K562 (cell line): ENCODE measurements around the gene COL28A1. TPM values are rescaled to one million over a fixed set of nuclear protein-coding genes. Genes with fewer than 3 reads are reported as not detected.

Experiments used
- ATAC-seq: fragments of 200-7000 bp; cut with Tn5 transposase; 3 replicates; pipeline ENCODE4 v1.9.1; 2020; ENCODE audit warnings: moderate library complexity
- BruUV-seq: library from RNA; stranded (reverse); fragments of 400-500 nt; replicated peaks from 2 replicates; lab custom pipeline; 2021; lab: Mats Ljungman, UMichigan
- CTCF ChIA-PET: fragments of 300-600 bp; formaldehyde crosslinking; extraction: SDS; loops from one replicate; lab custom pipeline; 2021; ENCODE audit warnings: low intra/inter-chr PET ratio; lab: Yijun Ruan, JAX
- POLR2A ChIA-PET: fragments of 300-600, 350-650 bp; sonication (Branson Sonifier 250); formaldehyde crosslinking; extraction: SDS; loops from one replicate; lab custom pipeline; 2021; ENCODE audit warnings: antibody characterized with exemption, inconsistent platforms; lab: Yijun Ruan, JAX
- DNase-seq, 4 experiments: peaks; one replicate each; pipeline versions ENCODE4 v3.0.0 to v3.0.0-alpha.2; 2011 to 2018; ENCODE audit warnings: low spot score in 3 of 4, mixed read lengths in 3 of 4; ENCODE audit errors: extremely low read depth in 1 of 4
- FAIRE-seq: peaks from 2 replicates; lab custom pipeline; 2011; peaks lifted over from hg19 to GRCh38; lab: Jason Lieb, UNC
- H2AFZ ChIP-seq: 2 replicates; pipeline ENCODE4 v1.6.0; 2011; ENCODE audit warnings: low read depth, low read length, control low read depth, inconsistent platforms
- H3K27ac ChIP-seq: fragments of 200-600 bp; 3 replicates; pipeline ENCODE4 v1.8.0; 2011; ENCODE audit warnings: low read depth, mild to moderate bottlenecking, control low read depth, inconsistent platforms, low read length, moderate library complexity, mixed read lengths; ENCODE audit errors: extremely low read depth
- H3K27me3 ChIP-seq, 2 experiments: fragments of 300-600 bp in 1 of 2; 2 replicates in 1 of 2; 3 replicates in 1 of 2; pipeline versions ENCODE4 v1.6.0 to v1.8.0; 2011; ENCODE audit warnings: inconsistent platforms in 2 of 2, low read length in 2 of 2, mild to moderate bottlenecking in 1 of 2, mixed read lengths in 1 of 2, moderate library complexity in 1 of 2; ENCODE audit not compliant: control insufficient read depth in 2 of 2, insufficient read depth in 2 of 2
- H3K36me3 ChIP-seq: fragments of 300-600 bp; 3 replicates; pipeline ENCODE4 v1.8.0; 2011; ENCODE audit warnings: mild to moderate bottlenecking, low read length, inconsistent platforms; ENCODE audit not compliant: control insufficient read depth, insufficient read depth
- H3K4me1 ChIP-seq, 2 experiments: fragments of 200-600 bp in 1 of 2; replicated peaks in 1 of 2; 2 replicates in 1 of 2; 3 replicates in 1 of 2; pipeline versions ENCODE4 v1.5.1 to v1.8.0; 2011; ENCODE audit warnings: inconsistent platforms in 2 of 2, low read length in 2 of 2, mild to moderate bottlenecking in 1 of 2, mixed read lengths in 1 of 2, moderate library complexity in 1 of 2; ENCODE audit not compliant: control insufficient read depth in 2 of 2, insufficient read depth in 2 of 2
- H3K4me2 ChIP-seq: 2 replicates; pipeline ENCODE4 v1.6.1; 2011; ENCODE audit warnings: low read length, control low read depth, inconsistent platforms, mixed read lengths; ENCODE audit not compliant: insufficient read depth
- H3K4me3 ChIP-seq: fragments of 200-600 bp; sonication (generic), shearing (Covaris generic); 2 replicates; pipeline ENCODE4 v1.5.1; 2016; ENCODE audit warnings: control low read depth, inconsistent platforms
- H3K79me2 ChIP-seq: fragments of 200-600 bp; 3 replicates; pipeline ENCODE4 v1.8.0; 2011; ENCODE audit warnings: low read length, inconsistent platforms; ENCODE audit not compliant: control insufficient read depth, insufficient read depth
- H3K9ac ChIP-seq, 2 experiments: 2 replicates each; pipeline versions ENCODE4 v1.6.0 to v1.6.1; 2011; ENCODE audit warnings: low read depth in 2 of 2, low read length in 2 of 2, control low read depth in 1 of 2, inconsistent platforms in 1 of 2, mild to moderate bottlenecking in 1 of 2, mixed read lengths in 1 of 2; ENCODE audit not compliant: insufficient read depth in 1 of 2
- H3K9me1 ChIP-seq: one replicate; pipeline ENCODE4 v1.6.0; 2011; ENCODE audit warnings: inconsistent platforms, mild to moderate bottlenecking, low read length, moderate library complexity; ENCODE audit not compliant: control insufficient read depth, insufficient read depth
- H3K9me3 ChIP-seq: replicated peaks from 2 replicates; pipeline ENCODE4 v1.5.1; 2011; ENCODE audit warnings: low read depth, low read length, inconsistent platforms; ENCODE audit not compliant: control insufficient read depth, insufficient read depth
- H4K20me1 ChIP-seq: replicated peaks from 2 replicates; pipeline ENCODE4 v1.6.1; 2011; ENCODE audit warnings: low read length, inconsistent platforms, mixed read lengths; ENCODE audit not compliant: control insufficient read depth, insufficient read depth
- DEAF1 ChIP-seq: fragments of 450-650 bp; formaldehyde crosslinking; IDR thresholded peaks from 2 replicates; pipeline ENCODE4 v1.4.0; 2020; ENCODE audit warnings: mild to moderate bottlenecking, moderate library complexity
- DIDO1 ChIP-seq: fragments of 450-650 bp; IDR thresholded peaks from 2 replicates; pipeline ENCODE4 v1.6.1; 2016; ENCODE audit warnings: low read depth, missing biosample characterization, missing genetic modification characterization
- FOXK1 ChIP-seq: sonication (generic); formaldehyde crosslinking; IDR thresholded peaks from 2 replicates; pipeline ENCODE4 v1.8.0; 2022; ENCODE audit warnings: missing genetic modification reagents, mild to moderate bottlenecking, borderline replicate concordance
- GATAD2A ChIP-seq: fragments of 450-650 bp; IDR thresholded peaks from 2 replicates; pipeline ENCODE4 v1.6.1; 2017
- NUFIP1 ChIP-seq: fragments of 450-650 bp; IDR thresholded peaks from 2 replicates; pipeline ENCODE4 v1.6.1; 2018; ENCODE audit not compliant: partially characterized antibody
- PHTF2 ChIP-seq: fragments of 250-450 bp; sonication (Bioruptor Pico); IDR thresholded peaks from 2 replicates; pipeline ENCODE4 v1.5.0; 2021; ENCODE audit warnings: mild to moderate bottlenecking
- POLR2A ChIP-seq: fragments of 450-650 bp; conservative IDR thresholded peaks from 2 replicates; pipeline ENCODE4 v1.6.1; 2016
- SETDB1 ChIP-seq: IDR thresholded peaks from one replicate; pipeline ENCODE4 v1.6.1; 2012; ENCODE audit warnings: low read length, control low read depth, inconsistent platforms
- ZC3H11A ChIP-seq: IDR thresholded peaks from 2 replicates; pipeline ENCODE4 v1.6.1; 2012; ENCODE audit warnings: low read depth, low read length, improper control_type of control experiment
- ZNF316 ChIP-seq: fragments of 450-650 bp; IDR thresholded peaks from 2 replicates; pipeline ENCODE4 v1.6.1; 2016
- WGBS: fragments of 100-300 bp; shearing (Covaris generic); methylation state at CpG from one replicate; pipeline ENCODE4 v1.1.6; 2016; ENCODE audit warnings: low coverage, mixed read lengths; ENCODE audit not compliant: insufficient coverage; ENCODE audit errors: missing lambda C conversion rate; 5-methylcytosine and 5-hydroxymethylcytosine counted together
- in situ Hi-C: fragments of 300-500 bp; cut with MboI; formaldehyde crosslinking; loops from 4 replicates; pipeline ENCODE4 v1.15.0; 2018; ENCODE audit warnings: inconsistent platforms, mixed read lengths
- intact Hi-C: fragments of 100-400 bp; cut with micrococcal nuclease; formaldehyde crosslinking; loops from 2 replicates; pipeline ENCODE4 v1.14.2; 2022
- polyA plus RNA-seq, 8 experiments: library from polyadenylated mRNA; depleted of rRNA in 4 of 8; stranded (reverse) in 5 of 8; unstranded in 3 of 8; fragments of >200 nt; fragmentation: Nextera tagmentation in 2 of 8; fragmentation: Illumina TruSeq in 1 of 8; extraction: Ambion mirVana in 2 of 8; extraction: Trizol in 1 of 8; gene quantifications; 2 replicates each; pipeline versions ENCODE4 v1.2.1 to v1.2.3, GENCODE V29; 2011 to 2014; ENCODE audit warnings: inconsistent platforms in 1 of 8, missing spikeins in 1 of 8
- total RNA-seq, 7 experiments: library from RNA; depleted of rRNA in 6 of 7; stranded (reverse); fragments of >200 nt in 6 of 7; fragmentation: Illumina TruSeq in 2 of 7; extraction: Trizol in 2 of 7; gene quantifications; 2 replicates each; pipeline versions ENCODE4 v1.2.1 to v1.2.3, GENCODE V29; 2011 to 2021; ENCODE audit warnings: low replicate concordance in 1 of 7

COL28A1 gene
- total and polyA plus RNA-seq, 9 of the 15 experiments (the other 6 are each of a cell fraction or from before 2014, with no cell fraction given) = 0.03 to 0.13 (median 0.05) TPM; not detected in 3

GRCh38 chr7:7408001-7408770, 127.5 kb downstream of the COL28A1 start:
- ChIA-PET CTCF (no interaction called here), POLR2A (interaction anchor here (0.9 to 1.0 kb wide), 2 partner anchors 10 to 26 kb away, joined by 3 read pairs; no protein-coding TSS in a partner anchor)
- no peaks in the 10 kb centered on the region; the same call in 1 of the 2 replicates for H3K9me3 ChIP-seq
- ATAC-seq = no peak
- in situ Hi-C loops (loop anchor here (25.0 kb wide), 1 partner anchor 446 kb away; no protein-coding TSS in a partner anchor), intact Hi-C loops (no loop called here)
- TF ChIP-seq FOXK1 (CRISPR knock-in tag) (no peak), SETDB1 (no peak), ZC3H11A (no peak), ZNF316 (no peak), DEAF1 (CRISPR knock-in tag) (no peak), PHTF2 (CRISPR knock-in tag) (no peak), NUFIP1 (no peak), GATAD2A (no peak), POLR2A (no peak), DIDO1 (tag) (no peak)
- FAIRE-seq = no peak
- no peaks in the 10 kb centered on the region for H3K27me3 ChIP-seq
- BruUV-seq = no TSS peak
- H3K9me1 ChIP-seq = no peaks in the 10 kb centered on the region
- H3K4me1 ChIP-seq = no peaks in the 10 kb centered on the region
- no peak overlapping the region for H3K27ac ChIP-seq
- no peak overlapping the region for H3K9ac ChIP-seq
- no peaks in the 10 kb centered on the region for H3K36me3 ChIP-seq
- no peaks in the 10 kb centered on the region for H4K20me1 ChIP-seq
- H3K79me2 ChIP-seq = no peaks in the 10 kb centered on the region
- DNase-seq = no peak
- 2% methylated on average over 3 of the region's 3 CpGs for WGBS
- no peak overlapping the region for H2AFZ ChIP-seq
- no peak overlapping the region for H3K4me3 ChIP-seq
- no peak overlapping the region for H3K4me2 ChIP-seq
